ENCODE results near the gene NHERF1.

DNA sequence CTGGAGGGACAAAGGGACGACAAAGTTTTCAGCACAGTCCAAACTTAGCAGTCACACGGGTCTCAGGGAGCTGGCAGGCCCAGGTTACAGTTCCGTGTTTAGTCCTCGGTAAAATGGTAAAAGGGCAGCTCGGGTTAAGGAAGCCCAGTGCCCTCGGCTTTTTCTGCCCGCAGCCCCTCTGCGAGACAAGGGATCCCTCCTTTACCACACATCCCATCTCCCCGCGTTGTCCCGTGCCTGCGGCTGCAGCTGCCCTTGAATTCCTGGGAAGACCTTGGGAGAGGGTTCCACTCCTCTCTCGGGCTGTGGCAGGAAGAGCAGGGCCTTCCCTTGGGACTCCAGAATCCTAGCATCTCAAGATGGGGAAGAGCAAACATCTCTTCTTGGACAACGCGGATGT lies 18.6 kb upstream of the NHERF1 start:
- TF ChIP-seq, protein P1, sequence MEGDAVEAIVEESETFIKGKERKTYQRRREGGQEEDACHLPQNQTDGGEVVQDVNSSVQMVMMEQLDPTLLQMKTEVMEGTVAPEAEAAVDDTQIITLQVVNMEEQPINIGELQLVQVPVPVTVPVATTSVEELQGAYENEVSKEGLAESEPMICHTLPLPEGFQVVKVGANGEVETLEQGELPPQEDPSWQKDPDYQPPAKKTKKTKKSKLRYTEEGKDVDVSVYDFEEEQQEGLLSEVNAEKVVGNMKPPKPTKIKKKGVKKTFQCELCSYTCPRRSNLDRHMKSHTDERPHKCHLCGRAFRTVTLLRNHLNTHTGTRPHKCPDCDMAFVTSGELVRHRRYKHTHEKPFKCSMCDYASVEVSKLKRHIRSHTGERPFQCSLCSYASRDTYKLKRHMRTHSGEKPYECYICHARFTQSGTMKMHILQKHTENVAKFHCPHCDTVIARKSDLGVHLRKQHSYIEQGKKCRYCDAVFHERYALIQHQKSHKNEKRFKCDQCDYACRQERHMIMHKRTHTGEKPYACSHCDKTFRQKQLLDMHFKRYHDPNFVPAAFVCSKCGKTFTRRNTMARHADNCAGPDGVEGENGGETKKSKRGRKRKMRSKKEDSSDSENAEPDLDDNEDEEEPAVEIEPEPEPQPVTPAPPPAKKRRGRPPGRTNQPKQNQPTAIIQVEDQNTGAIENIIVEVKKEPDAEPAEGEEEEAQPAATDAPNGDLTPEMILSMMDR (IDR thresholded peaks at IDR 0.05; ENCODE audit: low read depth, low read length), result no peak
- no peak for TF ChIP-seq EZH2phosphoT487 (IDR thresholded peaks at IDR 0.05; ENCODE audit: low read depth)
